ENCODE results near the gene AMBRA1. TPM values are rescaled to one million over a fixed set of nuclear protein-coding genes. Genes with fewer than 3 reads are reported as not detected.

Gene AMBRA1
- total RNA-seq, 1 donor from 2014 or later: 25.1 TPM

GRCh38 chr11:46491661-46492330 lies 102.0 kb downstream of the AMBRA1 start:
- H3K36me3 Mint-ChIP-seq (ENCODE audit: low read depth): peaks cover 3% of the 10 kb centered on the region

GRCh38 chr11:46490666-46491065 lies 103.2 kb downstream of the AMBRA1 start:
- H3K27me3 Mint-ChIP-seq (ENCODE audit: low read depth): no peaks in the 10 kb centered on the region
- H3K27ac Mint-ChIP-seq (ENCODE audit: unreplicated experiment): no peak overlapping the region
- peaks cover 3% of the 10 kb centered on the region for H3K36me3 Mint-ChIP-seq (ENCODE audit: low read depth)
- peaks cover 14% of the 10 kb centered on the region for H3K4me1 Mint-ChIP-seq (ENCODE audit: low read depth)
- DNase-seq (ENCODE audit: low spot score): no peak
- H3K9me3 Mint-ChIP-seq (ENCODE audit: low read depth): no peaks in the 10 kb centered on the region
- H3K4me3 Mint-ChIP-seq (ENCODE audit: unreplicated experiment): no peak overlapping the region
- TF ChIP-seq CTCF (IDR thresholded peaks at IDR 0.05): no peak

More at GRCh38 chr11:46491661-46492330, 102.0 kb downstream of the AMBRA1 start:
- Mint-ChIP-seq H3K27ac (ENCODE audit: unreplicated experiment) (no peak overlapping the region), H3K4me3 (ENCODE audit: unreplicated experiment) (no peak overlapping the region), H3K27me3 (ENCODE audit: low read depth) (no peaks in the 10 kb centered on the region), H3K9me3 (ENCODE audit: low read depth) (no peaks in the 10 kb centered on the region), H3K4me1 (ENCODE audit: low read depth) (peaks cover 14% of the 10 kb centered on the region)
- TF ChIP-seq CTCF (IDR thresholded peaks at IDR 0.05): no peak
- DNase-seq (ENCODE audit: low spot score): no peak

GRCh38 chr11:46489656-46490560 lies 103.9 kb downstream of the AMBRA1 start:
- H3K36me3 Mint-ChIP-seq (ENCODE audit: low read depth): peaks cover 3% of the 10 kb centered on the region
- no peaks in the 10 kb centered on the region for H3K27me3 Mint-ChIP-seq (ENCODE audit: low read depth)
- no peaks in the 10 kb centered on the region for H3K9me3 Mint-ChIP-seq (ENCODE audit: low read depth)
- no peak overlapping the region for H3K4me3 Mint-ChIP-seq (ENCODE audit: unreplicated experiment)
- peaks cover 14% of the 10 kb centered on the region for H3K4me1 Mint-ChIP-seq (ENCODE audit: low read depth)
- DNase-seq (ENCODE audit: low spot score): no peak
- H3K27ac Mint-ChIP-seq (ENCODE audit: unreplicated experiment): peak overlapping the region; percentile 13
- peak; percentile 82 for TF ChIP-seq CTCF (IDR thresholded peaks at IDR 0.05)

GRCh38 chr11:46485856-46486443 lies 107.9 kb downstream of the AMBRA1 start:
- no peaks in the 10 kb centered on the region for H3K36me3 Mint-ChIP-seq (ENCODE audit: low read depth)
- no peak for TF ChIP-seq CTCF (IDR thresholded peaks at IDR 0.05)
- H3K9me3 Mint-ChIP-seq (ENCODE audit: low read depth): no peaks in the 10 kb centered on the region
- H3K4me1 Mint-ChIP-seq (ENCODE audit: low read depth): peaks cover 8% of the 10 kb centered on the region
- DNase-seq (ENCODE audit: low spot score): no peak
- H3K27me3 Mint-ChIP-seq (ENCODE audit: low read depth): no peaks in the 10 kb centered on the region
- no peak overlapping the region for H3K4me3 Mint-ChIP-seq (ENCODE audit: unreplicated experiment)
- H3K27ac Mint-ChIP-seq (ENCODE audit: unreplicated experiment): no peak overlapping the region

- no peak for DNase-seq (ENCODE audit: low spot score)
- H3K36me3 Mint-ChIP-seq (ENCODE audit: low read depth): no peaks in the 10 kb centered on the region
These were observed 109.7 kb downstream of the AMBRA1 start for GRCh38 chr11:46484101-46484500.

More at GRCh38 chr11:46484101-46484500, 109.7 kb downstream of the AMBRA1 start:
- no peak overlapping the region for H3K27ac Mint-ChIP-seq (ENCODE audit: unreplicated experiment)
- H3K4me3 Mint-ChIP-seq (ENCODE audit: unreplicated experiment): no peak overlapping the region
- H3K27me3 Mint-ChIP-seq (ENCODE audit: low read depth): no peaks in the 10 kb centered on the region
- no peak for TF ChIP-seq CTCF (IDR thresholded peaks at IDR 0.05)
- H3K9me3 Mint-ChIP-seq (ENCODE audit: low read depth): no peaks in the 10 kb centered on the region
- peaks cover 3% of the 10 kb centered on the region for H3K4me1 Mint-ChIP-seq (ENCODE audit: low read depth)

All from chondrocyte (in vitro differentiated cells).